ENCODE measurements around the gene CYTH1.
A peak's percentile ranks its signal among the peaks of the same experiment; 100 is the strongest.

CYTH1 gene

DNA sequence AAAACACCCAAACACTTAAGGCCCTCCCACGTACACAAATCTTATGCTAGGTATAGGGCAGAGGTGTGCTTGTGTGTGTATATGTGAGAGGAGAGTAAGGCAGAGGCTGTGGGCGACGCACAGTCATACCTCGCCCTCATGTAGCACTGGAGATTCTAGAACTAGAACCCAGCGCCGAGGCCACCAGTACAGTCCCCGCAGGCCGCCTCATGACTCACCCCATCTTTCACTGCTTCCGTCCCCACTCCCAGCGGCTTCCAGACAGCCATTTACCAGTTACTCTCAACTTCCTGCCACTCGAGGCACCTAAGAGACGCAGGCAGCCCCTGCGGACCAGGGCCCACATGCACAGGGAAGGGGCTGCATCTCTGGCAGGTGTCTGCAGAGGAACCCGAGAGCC is 23.2 kb upstream of the CYTH1 start:
- peak; percentile 46 to 58 for DNase-seq (ENCODE audit: low read depth in 2 of 2)

DNA sequence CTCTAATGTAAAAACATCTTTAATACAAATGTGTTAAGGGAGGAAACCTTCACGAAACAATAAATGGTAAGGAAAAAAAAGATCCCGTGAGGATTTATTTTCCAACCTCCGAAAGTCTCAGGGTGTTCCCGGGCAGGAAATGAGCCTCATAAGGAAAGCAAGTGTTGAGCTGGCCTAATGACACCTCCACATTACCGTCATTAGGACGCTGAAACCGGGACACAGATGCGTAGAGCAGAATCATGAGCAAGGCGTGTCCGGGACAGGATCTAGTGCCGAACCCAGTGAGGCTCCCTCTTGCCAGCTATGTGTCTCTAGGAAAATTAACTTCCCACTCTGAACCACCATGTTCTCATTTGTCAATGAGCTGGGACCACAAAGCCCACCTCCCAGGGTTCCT is 22.7 kb upstream of the CYTH1 start:
- no peak for DNase-seq (ENCODE audit: low read depth in 2 of 2)

DNA sequence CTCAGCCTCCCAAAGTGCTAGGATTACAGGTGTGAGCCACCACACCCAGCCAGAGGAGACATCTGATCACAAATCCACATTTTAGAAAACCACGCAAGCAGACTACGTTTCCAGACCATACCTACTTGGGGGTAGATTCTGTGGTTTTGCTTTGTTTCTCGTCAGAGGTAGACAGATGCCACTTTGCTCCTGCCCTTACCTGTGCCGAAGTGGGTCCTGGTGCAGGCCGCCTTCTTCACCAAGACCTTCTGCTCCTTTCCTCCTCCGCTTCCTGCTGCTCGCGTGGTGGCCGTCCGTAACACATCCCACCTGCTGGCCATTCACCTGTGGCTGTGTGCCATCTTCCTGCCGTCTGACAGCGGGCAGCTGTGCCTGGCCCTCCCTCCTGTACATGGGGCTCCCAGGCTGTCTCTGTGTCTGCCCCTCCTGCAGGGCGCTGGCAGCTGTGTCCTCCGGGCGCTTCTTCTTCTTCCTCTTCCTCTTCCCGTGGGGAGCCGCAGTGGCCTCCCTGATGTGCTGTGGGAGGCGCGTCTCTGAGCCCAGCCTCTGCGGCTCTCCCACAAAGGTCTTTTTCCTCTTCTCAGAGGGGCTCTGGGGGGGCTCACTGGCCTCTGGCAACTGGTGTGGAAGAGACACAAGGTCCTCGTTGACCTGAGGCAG is 21.2 kb upstream of the CYTH1 start:
- no peak for DNase-seq (ENCODE audit: low read depth in 2 of 2)

DNA sequence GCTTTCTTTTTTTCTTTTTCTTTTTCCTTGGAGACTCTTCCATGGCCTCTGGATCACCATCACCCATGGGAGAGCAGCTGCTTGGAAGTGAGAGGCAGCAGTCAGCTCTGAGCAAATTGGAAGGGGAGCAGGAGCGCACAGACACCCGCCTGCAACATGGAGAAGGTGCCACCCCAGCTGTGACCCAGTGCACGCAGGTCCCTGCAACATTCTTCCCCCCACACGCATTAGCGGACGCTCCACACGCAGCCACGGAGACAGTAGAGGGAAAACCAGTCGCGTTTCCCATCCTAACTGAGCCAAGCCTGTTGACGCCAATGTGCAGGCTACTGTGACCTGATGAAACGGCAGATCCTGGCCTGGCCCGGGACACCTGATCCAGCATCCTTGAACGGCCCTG is 20.4 kb upstream of the CYTH1 start:
- DNase-seq (ENCODE audit: low read depth in 2 of 2), result no peak

DNA sequence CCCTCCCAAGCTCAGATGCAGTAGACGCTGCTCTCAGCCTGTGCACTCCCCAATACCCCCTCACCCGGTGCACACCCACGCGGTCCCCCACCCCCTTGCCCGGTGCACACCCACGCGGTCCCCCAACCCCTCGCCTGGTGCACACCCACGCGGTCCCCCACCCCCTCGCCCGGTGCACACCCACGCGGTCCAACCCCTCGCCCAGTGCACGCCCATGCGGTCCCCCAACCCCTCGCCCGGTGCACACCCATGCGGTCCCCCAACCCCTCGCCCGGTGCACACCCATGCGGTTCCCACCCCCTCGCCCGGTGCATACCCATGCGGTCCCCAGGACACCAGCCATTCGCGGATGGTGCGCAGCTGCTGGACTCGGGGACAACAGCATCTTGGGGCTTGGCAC is 19.9 kb upstream of the CYTH1 start:
- no peak for DNase-seq (ENCODE audit: low read depth in 2 of 2)

DNA sequence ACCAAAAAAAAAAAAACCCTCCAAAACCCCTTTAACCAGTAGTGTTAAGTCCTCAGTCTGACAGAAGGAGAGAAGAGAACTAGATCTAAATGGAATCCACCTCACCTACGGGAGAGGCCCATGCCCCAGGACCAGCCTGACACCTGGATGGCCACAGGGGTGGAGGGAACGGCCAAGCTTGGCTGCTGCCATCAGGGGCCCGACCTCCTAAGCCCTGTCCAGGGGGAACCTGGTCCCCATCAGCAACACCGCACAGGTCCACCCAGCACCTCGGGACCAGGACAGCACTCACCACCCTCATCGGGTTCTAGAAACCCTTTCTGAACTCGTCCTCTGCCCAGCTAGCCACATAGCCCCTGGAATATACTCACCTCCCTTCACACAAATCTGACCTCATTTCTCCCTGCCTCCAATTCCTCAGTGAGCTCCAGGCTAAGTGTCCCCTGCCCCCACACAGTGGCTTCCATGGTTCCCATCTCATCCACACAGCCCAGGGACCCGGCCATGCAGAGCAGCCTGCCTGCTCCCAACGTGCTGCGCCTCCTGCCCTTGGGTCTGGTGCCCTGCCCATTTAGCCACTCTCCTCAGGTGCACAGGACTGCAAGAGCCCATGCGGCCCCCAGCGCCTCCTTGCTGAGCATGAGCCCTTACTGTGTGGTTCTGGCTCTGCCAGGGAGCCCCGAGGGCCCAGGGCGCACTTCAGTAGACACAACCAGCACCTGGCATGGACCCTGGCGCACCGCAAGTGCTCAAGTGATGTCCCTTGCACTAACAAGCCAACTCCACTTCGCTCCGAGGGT is 18.3 kb upstream of the CYTH1 start:
- DNase-seq (ENCODE audit: low read depth in 2 of 2), result no peak

- DNase-seq (ENCODE audit: low read depth in 2 of 2), result no peak
Observed at GRCh38 chr17:78798695-78799559, 16.9 kb upstream of the CYTH1 start.

DNA sequence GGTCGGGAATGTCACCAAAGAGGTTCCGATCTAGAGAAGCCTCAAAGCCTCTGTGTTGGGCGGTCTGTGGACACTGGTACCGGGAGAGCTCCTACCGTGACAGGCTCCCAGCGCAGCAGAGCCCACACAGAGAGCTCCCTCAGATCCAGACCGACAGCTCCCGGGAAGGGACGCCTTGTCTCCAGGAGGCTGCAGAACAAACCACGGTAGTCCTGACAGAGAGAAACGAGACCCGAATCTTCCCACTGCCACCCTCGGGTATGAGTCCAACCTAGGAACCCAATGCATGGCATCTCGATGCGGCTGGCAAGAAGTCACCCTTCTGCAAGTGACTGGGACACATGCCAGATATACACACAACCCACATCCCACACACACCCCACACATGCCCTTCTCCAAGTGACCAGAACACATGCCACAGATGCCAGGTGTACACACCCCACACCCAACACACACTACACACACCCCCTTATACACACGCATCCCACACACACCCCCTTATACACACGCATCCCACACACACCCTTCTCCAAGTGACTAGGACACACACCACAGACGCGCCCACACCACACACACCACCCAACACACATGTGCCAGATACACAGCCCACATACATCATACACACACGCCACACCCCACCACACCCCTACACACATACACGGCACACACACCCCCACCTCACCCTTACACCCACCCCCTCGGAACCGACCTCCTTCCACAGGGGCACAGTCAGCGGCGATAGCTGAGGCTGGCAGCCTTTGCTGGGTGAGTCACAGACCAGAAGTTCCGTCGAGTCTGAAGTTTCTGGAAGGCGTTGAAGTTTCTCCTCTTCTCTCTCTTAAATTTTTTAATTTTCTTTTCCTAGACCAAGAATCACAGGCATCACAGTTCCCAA is 15.9 kb upstream of the CYTH1 start:
- DNase-seq (ENCODE audit: low read depth in 2 of 2), result no peak

DNA sequence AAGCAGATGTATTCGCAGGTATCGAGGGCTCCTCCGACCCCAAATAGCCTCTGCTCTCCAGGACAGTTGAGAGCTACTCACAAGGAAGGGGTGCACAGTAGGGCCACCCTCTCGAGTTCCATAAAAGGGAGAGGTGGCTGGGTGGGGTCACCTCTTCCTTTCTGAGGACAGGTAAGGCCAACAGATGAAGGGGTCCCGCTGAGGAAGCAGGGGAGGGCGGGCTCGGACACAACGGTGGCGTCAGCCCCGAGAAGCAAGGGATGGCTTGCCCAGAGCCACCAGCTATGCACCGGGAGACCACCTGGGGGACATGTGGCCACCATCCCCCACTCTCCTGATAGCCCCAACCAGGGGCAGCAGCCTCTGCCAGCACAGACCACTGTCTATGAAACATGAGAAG is 15.1 kb upstream of the CYTH1 start:
- DNase-seq (ENCODE audit: low read depth in 2 of 2), result no peak

DNA sequence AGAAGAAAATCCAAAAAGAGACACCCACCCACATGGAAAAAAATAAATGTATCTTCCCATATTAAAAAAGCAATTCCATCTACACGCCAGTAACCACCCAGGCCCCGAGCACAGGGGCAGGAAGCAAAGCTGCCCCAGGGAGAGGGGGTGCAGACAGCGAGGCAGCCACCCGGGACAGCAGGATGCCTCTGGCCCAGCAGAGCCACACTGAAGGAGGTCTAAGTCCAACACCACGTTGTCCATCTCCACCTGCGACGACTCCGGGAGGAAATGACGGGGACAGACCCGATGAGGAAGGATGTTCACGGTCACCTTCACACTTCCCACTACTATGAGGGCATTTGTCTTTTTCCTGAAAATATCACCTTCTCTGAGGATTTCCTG is 14.4 kb upstream of the CYTH1 start:
- DNase-seq (ENCODE audit: low read depth in 2 of 2), result no peak

- no peak for DNase-seq (ENCODE audit: low read depth in 2 of 2)
Observed at GRCh38 chr17:78795861-78796516, 13.9 kb upstream of the CYTH1 start.

DNA sequence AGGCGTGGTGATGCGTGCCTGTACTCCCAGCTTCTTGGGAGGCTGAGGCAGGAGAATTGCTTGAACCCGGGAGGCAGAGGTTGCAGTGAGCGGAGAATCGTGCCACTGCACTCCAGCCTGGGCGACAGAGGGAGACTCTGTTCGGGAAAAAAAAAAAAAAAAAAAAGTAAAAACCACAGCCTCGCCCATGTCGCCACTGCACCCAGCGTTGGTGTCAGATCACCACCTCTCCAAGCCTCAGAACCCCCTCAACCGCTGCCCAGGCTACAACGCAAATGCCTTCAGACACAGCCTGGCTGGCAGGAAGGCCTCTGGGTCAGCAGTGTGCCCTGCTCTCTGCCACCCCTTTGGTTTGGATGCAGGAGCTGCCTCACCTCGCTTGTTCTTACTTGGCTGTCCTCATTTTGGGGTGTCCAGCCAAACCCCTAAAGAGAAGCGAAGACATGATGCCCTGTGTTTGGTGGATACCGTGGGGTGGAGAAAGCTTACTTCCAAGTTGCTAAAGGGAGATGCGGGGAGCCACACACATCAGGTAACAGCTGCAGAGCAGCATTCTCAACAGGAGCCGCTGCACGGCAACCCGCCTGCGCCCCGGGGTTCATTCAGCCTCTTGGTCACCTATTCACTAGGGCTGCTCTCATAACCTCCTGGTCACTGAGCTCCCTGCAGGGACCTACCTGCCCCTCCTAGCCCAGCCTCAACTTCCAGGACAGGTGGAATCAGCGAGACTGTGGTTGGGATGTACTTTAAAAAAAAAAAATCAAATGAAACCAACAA is 13.0 kb upstream of the CYTH1 start:
- DNase-seq (ENCODE audit: low read depth in 2 of 2), result no peak

DNA sequence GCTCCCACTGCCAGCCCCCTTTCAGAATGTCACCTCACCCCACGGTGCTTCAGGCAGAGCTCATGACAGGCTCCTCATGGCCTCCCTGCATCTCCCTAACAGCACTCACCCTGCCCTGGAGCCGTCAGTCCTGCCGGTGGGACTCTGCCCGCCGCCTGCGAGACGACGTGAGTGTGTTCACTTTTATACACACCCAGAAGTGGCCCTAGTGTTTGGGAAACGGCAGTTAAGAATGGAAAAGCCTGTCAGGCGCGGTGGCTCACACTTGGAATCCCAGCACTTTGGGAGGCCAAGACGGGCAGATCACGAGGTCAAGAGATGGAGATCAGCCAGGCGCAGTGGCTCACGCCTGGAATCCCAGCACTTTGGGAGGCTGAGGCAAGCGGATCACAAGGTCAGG is 12.3 kb upstream of the CYTH1 start:
- DNase-seq (ENCODE audit: low read depth in 2 of 2), result no peak

DNA sequence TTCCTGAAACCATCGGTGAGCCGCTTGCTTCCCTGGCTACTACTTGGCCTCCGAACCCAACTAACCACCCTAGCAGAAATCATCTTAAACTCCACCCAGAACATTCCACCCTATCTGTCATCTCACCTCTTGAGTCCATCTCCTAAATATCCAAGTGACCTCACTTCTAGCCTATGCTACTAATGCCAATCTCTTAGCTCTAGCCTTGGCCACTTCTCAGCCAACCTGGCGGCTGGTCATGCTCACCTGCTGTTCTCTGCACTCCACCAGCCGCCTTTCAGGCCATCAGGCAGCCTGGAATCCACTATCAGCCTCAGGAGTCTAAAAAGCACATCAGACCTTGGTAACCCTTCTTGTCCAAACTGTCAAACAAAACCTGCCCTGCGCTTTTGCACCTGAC is 11.9 kb upstream of the CYTH1 start:
- DNase-seq (ENCODE audit: low read depth in 2 of 2), result no peak

DNA sequence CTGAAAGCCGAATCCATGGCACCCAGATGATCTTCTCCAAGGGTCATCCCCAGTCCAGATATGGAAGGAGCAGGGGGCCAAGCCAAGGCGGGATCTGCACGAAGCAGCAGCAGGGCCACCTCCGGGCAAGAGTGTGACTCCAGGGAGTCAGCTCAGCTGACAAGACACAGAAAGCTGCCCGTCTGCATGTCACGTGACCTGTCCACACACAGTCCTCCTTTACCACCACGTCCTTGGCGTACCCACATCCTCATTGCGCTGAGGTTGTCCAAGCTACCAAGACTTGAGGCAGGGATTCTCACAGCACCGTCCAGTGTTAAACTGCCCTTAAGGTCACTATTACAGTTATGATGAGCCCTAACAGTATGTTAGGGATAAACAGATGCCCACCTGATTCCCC is 11.3 kb upstream of the CYTH1 start:
- DNase-seq (ENCODE audit: low read depth in 2 of 2), result no peak

DNA sequence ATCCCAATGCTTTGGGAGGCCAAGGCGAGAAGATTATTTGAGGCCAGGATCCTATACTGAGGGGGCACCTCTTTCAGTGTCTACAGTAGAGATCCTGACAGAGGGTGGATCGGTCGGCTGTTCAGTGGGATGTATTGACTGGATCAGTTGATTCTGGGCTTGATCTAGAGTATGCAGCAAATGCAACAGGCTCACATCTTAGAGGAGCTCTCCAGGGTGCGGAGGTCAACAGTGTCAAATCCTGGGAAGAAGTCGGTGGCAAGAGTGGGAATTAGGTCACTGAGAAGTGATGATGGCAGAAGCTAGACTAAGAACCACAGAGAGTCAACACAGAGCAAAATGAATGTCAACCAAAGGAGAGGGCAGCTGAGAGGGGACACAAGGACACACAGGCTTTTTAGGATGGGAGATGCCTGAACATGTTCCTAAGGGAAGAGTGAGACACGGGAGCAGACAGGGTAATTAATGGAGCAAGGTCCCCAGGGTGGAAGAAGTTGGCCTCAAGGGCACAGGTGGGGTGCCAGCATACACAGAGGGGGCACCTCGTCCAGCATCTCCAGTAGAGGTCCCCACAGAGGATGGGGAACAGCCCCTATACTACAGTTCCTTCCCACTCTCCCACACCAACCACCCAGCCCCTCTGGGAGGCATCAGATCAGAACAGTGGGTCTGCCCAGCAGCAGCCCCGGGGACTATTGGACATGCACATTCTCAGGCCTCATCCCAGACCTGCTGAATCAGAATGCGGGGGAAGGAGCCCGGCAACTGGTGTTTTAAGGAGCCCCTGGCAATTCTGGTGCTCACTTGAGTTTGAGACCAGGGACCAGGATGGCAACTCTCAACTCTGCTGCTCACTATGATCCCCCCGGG is 10.0 kb upstream of the CYTH1 start:
- no peak for DNase-seq (ENCODE audit: low read depth in 2 of 2)

DNA sequence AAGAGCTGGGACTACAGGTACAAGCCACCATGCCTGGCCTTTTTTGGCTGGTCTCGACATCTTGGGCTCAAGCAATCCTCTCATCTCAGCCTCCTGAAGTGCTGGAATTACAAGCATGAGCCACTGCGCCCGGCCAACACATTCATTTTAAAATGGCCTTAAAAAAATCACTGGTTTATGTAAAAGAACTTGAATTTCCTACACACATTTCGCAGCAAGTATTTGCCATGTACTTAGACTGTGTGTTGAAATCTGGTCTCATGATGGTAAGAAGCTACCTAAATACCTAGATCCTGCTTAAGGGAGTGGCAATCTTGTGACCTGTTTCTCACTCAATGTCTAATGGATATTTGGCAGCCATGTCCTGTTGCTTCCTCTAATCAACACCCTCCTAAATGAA is 8.5 kb upstream of the CYTH1 start:
- no peak for DNase-seq (ENCODE audit: low read depth in 2 of 2)

GRCh38 chr17:78789663-78790181 is 7.6 kb upstream of the CYTH1 start:
- DNase-seq (ENCODE audit: low read depth in 2 of 2), result no peak

DNA sequence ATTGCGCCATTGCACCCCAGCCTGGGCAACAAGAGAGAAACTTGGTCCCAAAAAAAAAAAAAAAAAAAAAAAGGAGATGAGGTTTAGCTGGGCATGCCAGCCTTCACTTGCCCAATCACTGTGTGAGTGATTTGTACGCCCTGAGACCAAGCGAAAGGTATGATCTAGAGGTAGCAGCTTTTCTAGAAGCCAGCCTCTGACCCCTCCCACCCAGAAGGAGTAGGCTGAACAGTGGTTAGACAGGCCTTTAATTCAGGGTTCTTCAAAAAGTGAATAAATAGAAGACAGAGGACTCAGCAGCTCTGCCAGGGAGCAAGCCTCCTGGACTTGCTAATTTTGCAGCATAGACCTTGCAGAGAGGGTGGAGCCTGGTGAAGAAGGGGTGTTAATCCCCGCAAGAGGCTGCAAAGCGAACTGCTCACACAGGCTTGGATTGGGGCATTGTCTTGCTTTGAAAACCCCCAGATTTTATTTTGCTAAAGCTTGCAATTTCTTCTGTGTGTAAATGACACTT is 7.1 kb upstream of the CYTH1 start:
- DNase-seq (ENCODE audit: low read depth in 2 of 2), result no peak

All from stimulated activated CD8-positive, alpha-beta memory T cell treated with anti-CD3 and anti-CD28 coated beads, Interleukin-2, amount 100 ng/mL, for 48 hours (primary cell).